RWPE2 (cell line): ENCODE measurements around the gene EGFR.

ENCODE experiments used
- ATAC-seq: fragments of 200-7000 bp; cut with Tn5 transposase; 3 replicates; pipeline ENCODE4 v1.9.1; 2021; ENCODE audit warnings: low read depth
- DNase-seq: peaks from one replicate; pipeline ENCODE4 v3.0.0-alpha.2; 2020; ENCODE audit warnings: low spot score
- H3K27ac ChIP-seq: fragments of 450-650 bp; 2 replicates; pipeline ENCODE4 v1.5.1; 2017; ENCODE audit warnings: mild to moderate bottlenecking; ENCODE audit not compliant: poor library complexity, severe bottlenecking
- H3K27me3 ChIP-seq: fragments of 250-450 bp; sonication (Bioruptor Pico); 2 replicates; pipeline ENCODE4 v1.5.1; 2021; ENCODE audit warnings: mild to moderate bottlenecking, moderate library complexity; ENCODE audit not compliant: insufficient read depth, poor library complexity, severe bottlenecking
- H3K36me3 ChIP-seq: fragments of 250-450 bp; sonication (Bioruptor Pico); 2 replicates; pipeline ENCODE4 v1.5.1; 2020; ENCODE audit warnings: low read depth, mild to moderate bottlenecking, moderate library complexity
- H3K4me1 ChIP-seq: fragments of 250-450 bp; sonication (Bioruptor Pico); 2 replicates; pipeline ENCODE4 v1.5.1; 2021; ENCODE audit warnings: mild to moderate bottlenecking, moderate library complexity; ENCODE audit not compliant: insufficient read depth, poor library complexity, severe bottlenecking
- H3K4me3 ChIP-seq: fragments of 250-450 bp; sonication (Bioruptor Pico); 2 replicates; pipeline ENCODE4 v1.5.1; 2021; ENCODE audit warnings: mild to moderate bottlenecking, moderate library complexity; ENCODE audit not compliant: severe bottlenecking
- H3K9me3 ChIP-seq: fragments of 250-450 bp; sonication (Bioruptor Pico); 2 replicates; pipeline ENCODE4 v1.5.1; 2021; ENCODE audit warnings: mild to moderate bottlenecking, moderate library complexity; ENCODE audit not compliant: severe bottlenecking
- CTCF ChIP-seq: fragments of 450-650 bp; IDR thresholded peaks from one replicate; pipeline ENCODE4 v1.5.1; 2017; ENCODE audit warnings: mild to moderate bottlenecking, moderate library complexity; ENCODE audit not compliant: poor library complexity, severe bottlenecking

The EGFR gene

GRCh38 chr7:55240418-55241142 lies 221.8 kb downstream of the EGFR start:
- ATAC-seq (no peak), DNase-seq (no peak)
- Histone ChIP-seq H3K27me3 (peaks cover 5% of the 10 kb centered on the region), H3K4me1 (peaks cover 5% of the 10 kb centered on the region), H3K9me3 (no peaks in the 10 kb centered on the region), H3K27ac (no peak overlapping the region), H3K36me3 (no peaks in the 10 kb centered on the region), H3K4me3 (no peak overlapping the region)
- TF ChIP-seq CTCF: no peak

- Histone ChIP-seq H3K27me3 (peaks cover 3% of the 10 kb centered on the region), H3K27ac (no peak overlapping the region), H3K4me3 (no peak overlapping the region), H3K4me1 (peaks cover 13% of the 10 kb centered on the region), H3K9me3 (no peaks in the 10 kb centered on the region), H3K36me3 (no peaks in the 10 kb centered on the region)
- ATAC-seq (no peak), DNase-seq (no peak)
- no peak for TF ChIP-seq CTCF
Measured at GRCh38 chr7:55241958-55242357, 223.1 kb downstream of the EGFR start.

- no peak overlapping the region for H3K4me3 ChIP-seq
- no peak for TF ChIP-seq CTCF
- ATAC-seq (no peak; the same call in 2 of the 3 replicates), DNase-seq (no peak)
- H3K27me3 ChIP-seq: no peaks in the 10 kb centered on the region
- H3K4me1 ChIP-seq: peaks cover 19% of the 10 kb centered on the region
- no peaks in the 10 kb centered on the region for H3K36me3 ChIP-seq
- no peak overlapping the region for H3K27ac ChIP-seq
- no peaks in the 10 kb centered on the region for H3K9me3 ChIP-seq
Measured at GRCh38 chr7:55242613-55243012, 223.8 kb downstream of the EGFR start.

GRCh38 chr7:55244006-55244745 lies 225.4 kb downstream of the EGFR start:
- Histone ChIP-seq H3K36me3 (no peaks in the 10 kb centered on the region), H3K27ac (no peak overlapping the region), H3K4me3 (no peak overlapping the region), H3K4me1 (peaks cover 20% of the 10 kb centered on the region), H3K9me3 (no peaks in the 10 kb centered on the region), H3K27me3 (no peaks in the 10 kb centered on the region)
- no peak for ATAC-seq
- no peak for DNase-seq
- TF ChIP-seq CTCF: no peak
